ENCODE data around the gene DDX17. TPM values are rescaled to one million over a fixed set of nuclear protein-coding genes. Genes with fewer than 3 reads are reported as not detected.

The DDX17 gene
- total and polyA plus RNA-seq, 2 of the 4 experiments (the other 2 are of a cell fraction), result 240 to 371 TPM

DNA sequence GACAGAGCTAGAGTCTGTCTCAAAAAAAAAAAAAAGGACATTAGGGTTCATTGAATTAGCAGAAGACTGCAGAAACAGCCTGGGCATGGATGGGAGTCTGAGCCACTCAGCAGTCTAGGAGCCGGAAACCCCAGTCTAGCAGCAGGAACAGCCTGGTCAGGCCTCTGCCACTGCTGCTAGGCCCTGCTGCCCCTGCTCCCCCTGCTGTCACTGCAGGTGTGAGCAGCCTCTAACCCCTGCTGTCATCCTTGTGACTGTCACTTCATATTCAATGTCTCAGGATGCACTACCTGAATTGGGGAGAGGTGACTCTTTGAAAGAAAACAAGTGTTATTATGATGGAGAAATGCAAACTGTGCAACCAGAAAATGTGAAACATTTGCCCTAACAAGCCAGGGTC lies 7.0 kb upstream of the DDX17 start:
- Histone ChIP-seq H3K23ac (ENCODE audit: low read depth, low read length) (no peak overlapping the region), H2AK9ac (replicated peaks; ENCODE audit: low read depth, low read length, poor library complexity) (no peak overlapping the region), H3K36me3 (ENCODE audit: control insufficient read depth, insufficient read depth, low read length) (no peaks in the 10 kb centered on the region), H4K8ac (ENCODE audit: low read depth in 2 of 2, low read length in 2 of 2) (no peak overlapping the region), H3K27ac (ENCODE audit: insufficient read depth, low read length) (no peak overlapping the region), H2AFZ (replicated peaks; ENCODE audit: low read length, poor library complexity) (no peak overlapping the region), H2BK5ac (ENCODE audit: low read depth, low read length, poor library complexity, severe bottlenecking) (no peak overlapping the region), H2BK15ac (ENCODE audit: low read depth, low read length) (no peak overlapping the region), H3K79me1 (ENCODE audit: low read depth in 1 of 2, low read length in 2 of 2) (no peaks in the 10 kb centered on the region), H3K9me1 (ENCODE audit: insufficient read depth, low read length) (peaks cover 3% of the 10 kb centered on the region), H4K20me1 (ENCODE audit: insufficient read depth, low read length) (no peaks in the 10 kb centered on the region), H3K9ac (ENCODE audit: low read depth, low read length) (no peak overlapping the region), H3K56ac (ENCODE audit: extremely low read depth, insufficient read depth, low read length) (no peak overlapping the region), H3K9me3 (ENCODE audit: control insufficient read depth, insufficient read depth, low read length) (no peaks in the 10 kb centered on the region), H3K14ac (replicated peaks; ENCODE audit: low read depth, low read length) (no peak overlapping the region), H2BK120ac (ENCODE audit: low read depth, low read length) (no peak overlapping the region), H4K91ac (ENCODE audit: insufficient read depth, low read depth, low read length) (no peak overlapping the region), H3K4me2 (ENCODE audit: low read depth, low read length) (no peak overlapping the region), H3K18ac (ENCODE audit: low read depth, low read length) (no peak overlapping the region), H2BK20ac (ENCODE audit: low read depth, low read length) (no peak overlapping the region), H3K4me1 (ENCODE audit: control insufficient read depth, insufficient read depth, low read length) (no peaks in the 10 kb centered on the region), H2AK5ac (ENCODE audit: low read depth, low read length) (no peak overlapping the region), H4K5ac (ENCODE audit: low read depth, low read length) (no peak overlapping the region), H3K4me3 (ENCODE audit: insufficient read depth, low read depth, low read length) (no peak overlapping the region), H3K27me3 (ENCODE audit: control insufficient read depth, insufficient read depth, low read length) (no peaks in the 10 kb centered on the region), H3K4ac (ENCODE audit: low read depth, low read length) (no peak overlapping the region)
- dilution Hi-C loops (cut with HindIII; ENCODE audit: low sequenced_read_pairs, unreplicated experiment) (no loop called here), intact Hi-C loops (cut with micrococcal nuclease) (no loop called here), in situ Hi-C loops (cut with MboI; ENCODE audit: low sequenced_read_pairs) (no loop called here)
- TF ChIP-seq, protein P1, sequence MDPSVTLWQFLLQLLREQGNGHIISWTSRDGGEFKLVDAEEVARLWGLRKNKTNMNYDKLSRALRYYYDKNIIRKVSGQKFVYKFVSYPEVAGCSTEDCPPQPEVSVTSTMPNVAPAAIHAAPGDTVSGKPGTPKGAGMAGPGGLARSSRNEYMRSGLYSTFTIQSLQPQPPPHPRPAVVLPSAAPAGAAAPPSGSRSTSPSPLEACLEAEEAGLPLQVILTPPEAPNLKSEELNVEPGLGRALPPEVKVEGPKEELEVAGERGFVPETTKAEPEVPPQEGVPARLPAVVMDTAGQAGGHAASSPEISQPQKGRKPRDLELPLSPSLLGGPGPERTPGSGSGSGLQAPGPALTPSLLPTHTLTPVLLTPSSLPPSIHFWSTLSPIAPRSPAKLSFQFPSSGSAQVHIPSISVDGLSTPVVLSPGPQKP (IDR thresholded peaks at IDR 0.05; ENCODE audit: borderline replicate concordance, low read depth, low read length), result no peak
- POLR2A ChIA-PET (ENCODE audit: unreplicated experiment), result no interaction called here
- CTCF ChIA-PET, result no interaction called here
- WGBS, 2 experiments (ENCODE audit: extremely low coverage in 2 of 2, insufficient read length in 1 of 2), result no CpG with 5 or more reads among the region's 1 CpG
- no TSS peak for BruUV-seq (replicated peaks)
- ATAC-seq (ENCODE audit: low read depth) (no peak), DNase-seq (no peak)
